SK-N-SH (cell line): ENCODE results near the gene AHCYL1.

Experiments used
- CTCF ChIP-seq: fragments of 200-600 bp; sonication (generic); IDR thresholded peaks from 2 replicates; pipeline ENCODE4 v1.6.1; 2017; ENCODE audit warnings: antibody characterized with exemption, mild to moderate bottlenecking, moderate library complexity
- ELF1 ChIP-seq: IDR thresholded peaks from 2 replicates; pipeline ENCODE4 v1.4.0; 2012
- EP300 ChIP-seq, 2 experiments: IDR thresholded peaks; 2 replicates each; pipeline versions ENCODE4 v1.4.0 to v1.6.1; 2012; ENCODE audit warnings: borderline replicate concordance in 1 of 2, low read depth in 1 of 2, low read length in 1 of 2
- EZH2phosphoT487 ChIP-seq: fragments of 200-600 bp; sonication (generic); IDR thresholded peaks from 2 replicates; pipeline ENCODE4 v1.6.1; 2017; ENCODE audit warnings: low read depth, mixed run types, mild to moderate bottlenecking, antibody characterized with exemption, moderate library complexity, borderline replicate concordance
- MXI1 ChIP-seq: IDR thresholded peaks from 2 replicates; pipeline ENCODE4 v1.6.1; 2012; ENCODE audit warnings: mild to moderate bottlenecking, low read depth, low read length, improper control_type of control experiment
- POLR2AphosphoS5 ChIP-seq: IDR thresholded peaks from 2 replicates; pipeline ENCODE4 v1.6.1; 2012; ENCODE audit warnings: low read depth, low read length
- REST ChIP-seq: IDR thresholded peaks from 2 replicates; pipeline ENCODE4 v1.6.1; 2012; ENCODE audit warnings: mild to moderate bottlenecking, low read depth, low read length, moderate library complexity
- TF ChIP-seq, protein P1 (sequence below): IDR thresholded peaks from 2 replicates; pipeline ENCODE4; 2012

- TF ChIP-seq POLR2AphosphoS5: no peak
- peak; percentile 81 for TF ChIP-seq CTCF
- TF ChIP-seq REST: no peak
- TF ChIP-seq, protein P1, sequence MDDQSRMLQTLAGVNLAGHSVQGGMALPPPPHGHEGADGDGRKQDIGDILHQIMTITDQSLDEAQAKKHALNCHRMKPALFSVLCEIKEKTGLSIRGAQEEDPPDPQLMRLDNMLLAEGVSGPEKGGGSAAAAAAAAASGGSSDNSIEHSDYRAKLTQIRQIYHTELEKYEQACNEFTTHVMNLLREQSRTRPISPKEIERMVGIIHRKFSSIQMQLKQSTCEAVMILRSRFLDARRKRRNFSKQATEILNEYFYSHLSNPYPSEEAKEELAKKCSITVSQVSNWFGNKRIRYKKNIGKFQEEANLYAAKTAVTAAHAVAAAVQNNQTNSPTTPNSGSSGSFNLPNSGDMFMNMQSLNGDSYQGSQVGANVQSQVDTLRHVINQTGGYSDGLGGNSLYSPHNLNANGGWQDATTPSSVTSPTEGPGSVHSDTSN: no peak
- TF ChIP-seq EP300 (IDR thresholded peaks at IDR 0.05; ENCODE audit: borderline replicate concordance in 1 of 2, low read depth in 1 of 2, low read length in 1 of 2): no peak
- no peak for TF ChIP-seq EZH2phosphoT487
- TF ChIP-seq MXI1: no peak
- TF ChIP-seq ELF1: no peak
Measured at GRCh38 chr1:110060034-110060661, 75.6 kb downstream of the AHCYL1 start.
